GM21619 (cell line): ENCODE data around the gene CES5A.
"Not testable (repeated sequence)": the region's sequence is repeated elsewhere in the genome, so short reads cannot be mapped to it uniquely, and the experiment has no call there.

Experiments used
- ATAC-seq: cut with Tn5 transposase; IDR thresholded peaks from one replicate; pipeline ENCODE4 v1.9.1; 2021; ENCODE audit not compliant: unreplicated experiment

The CES5A gene

GRCh38 chr16:55875273-55875672 is at the start of gene CES5A:
CES5A (minus strand) TSS chr16:55875373; CDS start chr16:55875221, 152 bp downstream.
- no peak for ATAC-seq

DNA sequence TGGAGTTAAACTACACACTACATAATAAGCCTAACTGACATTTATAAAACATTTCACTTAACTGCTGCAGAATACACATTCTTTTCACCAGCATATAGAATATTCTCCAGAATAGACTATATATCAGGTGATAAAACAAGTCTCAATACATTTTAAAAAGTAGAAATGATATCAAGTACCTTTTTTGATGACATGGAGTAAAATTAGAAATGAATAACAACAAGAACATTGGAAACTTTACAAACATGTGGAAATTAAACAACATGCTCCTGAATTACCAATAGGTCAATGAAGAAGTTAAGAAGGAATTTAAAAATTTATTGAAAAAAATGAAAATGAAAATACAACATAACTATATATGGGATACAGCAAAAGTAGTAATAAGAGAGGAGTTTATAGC is 47.5 kb upstream of the CES5A start:
- ATAC-seq, result no peak

DNA sequence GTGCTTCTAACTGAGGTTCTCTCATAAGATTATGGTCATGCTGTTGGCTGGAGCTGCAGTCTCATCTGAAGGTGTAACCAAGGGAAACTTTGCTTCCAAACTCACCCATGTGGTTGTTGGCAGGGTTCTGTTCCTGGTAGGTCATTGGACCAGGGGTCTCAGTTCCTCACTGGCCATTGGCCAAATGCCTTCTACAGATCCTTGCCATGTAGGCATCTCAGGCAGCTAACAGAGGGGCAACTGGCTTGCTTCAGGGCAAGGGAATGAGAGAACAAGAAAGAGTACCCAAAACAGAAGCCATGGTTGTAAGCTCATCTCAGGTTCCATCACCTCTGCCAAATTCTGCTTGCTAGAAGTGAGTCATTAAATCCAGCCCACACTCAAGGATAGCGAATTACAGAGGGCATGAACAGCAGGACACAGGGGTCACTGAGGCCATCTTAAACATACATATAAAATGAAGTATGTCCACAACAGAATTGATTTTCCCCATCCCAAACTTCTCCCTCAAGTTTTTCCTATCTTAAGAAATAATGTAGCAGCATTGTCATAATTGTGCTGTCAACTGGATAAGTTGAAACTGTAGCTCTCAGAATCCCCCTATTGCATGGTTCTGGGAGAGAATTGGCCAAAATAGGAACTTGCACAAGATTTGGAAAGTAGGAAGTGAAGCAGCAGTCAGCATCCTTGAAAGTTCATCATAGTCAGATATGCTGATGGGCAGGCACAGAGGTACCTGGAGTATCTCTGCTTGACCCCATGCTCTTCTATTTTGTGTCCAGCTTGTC is 42.4 kb upstream of the CES5A start:
- no peak for ATAC-seq

GRCh38 chr16:55915096-55915827 is 40.1 kb upstream of the CES5A start:
- ATAC-seq, result no peak

DNA sequence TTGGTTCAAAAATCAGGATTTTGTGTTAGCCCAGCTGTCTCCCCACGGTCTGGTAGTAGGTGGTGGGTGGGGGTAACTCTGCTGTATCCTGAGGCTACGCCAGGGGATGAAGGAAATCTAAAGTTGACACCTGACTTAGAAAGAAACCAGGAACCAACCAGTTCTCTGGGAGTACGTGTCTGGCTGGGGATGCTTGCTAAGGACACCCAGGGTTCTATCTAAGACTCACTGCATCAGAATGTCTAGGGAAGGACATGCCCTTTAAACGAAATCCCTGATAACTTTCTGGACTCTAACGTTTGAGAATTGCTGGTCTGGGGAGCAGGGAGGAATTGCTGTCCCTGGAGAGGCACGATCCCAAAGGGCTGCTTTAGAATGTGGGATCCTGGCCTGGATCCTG is 39.2 kb upstream of the CES5A start:
- no peak for ATAC-seq

DNA sequence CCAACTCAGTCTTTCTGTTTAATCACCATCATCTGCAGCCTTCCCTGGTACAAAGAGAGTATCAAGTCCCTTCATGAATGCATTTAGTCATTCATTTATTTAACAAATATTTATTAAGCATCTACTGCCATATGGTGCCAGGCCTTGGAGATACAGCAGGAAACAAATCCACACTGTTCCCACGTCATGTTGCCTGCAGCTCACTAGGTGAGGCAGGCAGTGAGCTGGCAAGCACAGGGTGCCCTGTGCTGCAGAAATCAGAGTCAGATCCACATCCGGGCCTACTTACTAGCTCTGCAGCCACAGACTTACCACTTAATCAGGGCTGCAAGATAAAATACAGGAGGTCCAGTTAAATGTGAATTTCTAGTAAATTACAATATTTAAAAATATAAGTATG is 38.5 kb upstream of the CES5A start:
- ATAC-seq, result no peak

GRCh38 chr16:55913121-55913520 is 37.9 kb upstream of the CES5A start:
- not testable (repeated sequence) for ATAC-seq

- ATAC-seq, result no peak
Measured at GRCh38 chr16:55912022-55912421, 36.8 kb upstream of the CES5A start.

- no peak for ATAC-seq
Measured at GRCh38 chr16:55911616-55912015, 36.4 kb upstream of the CES5A start.

GRCh38 chr16:55909876-55910275 is 34.7 kb upstream of the CES5A start:
- ATAC-seq, result no peak

DNA sequence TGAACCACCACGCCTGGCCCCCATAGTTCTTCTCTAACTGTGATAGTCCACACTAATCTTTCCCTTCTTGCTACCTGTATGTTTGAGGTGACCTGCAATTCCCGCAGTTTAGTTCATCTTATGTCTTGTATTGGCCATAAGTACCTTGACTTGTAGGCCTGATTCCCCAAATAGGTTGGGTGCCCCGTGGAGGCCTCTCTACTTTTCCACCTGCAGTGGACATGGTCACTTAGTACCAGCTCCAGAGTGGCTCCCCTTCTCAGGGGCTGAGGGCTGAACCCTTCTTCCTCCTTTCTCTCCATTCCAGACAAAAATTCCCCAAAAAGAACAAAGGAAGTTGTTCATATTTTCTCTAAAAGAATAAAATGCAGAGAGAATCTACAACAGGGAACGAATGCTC is 33.5 kb upstream of the CES5A start:
- no peak for ATAC-seq

DNA sequence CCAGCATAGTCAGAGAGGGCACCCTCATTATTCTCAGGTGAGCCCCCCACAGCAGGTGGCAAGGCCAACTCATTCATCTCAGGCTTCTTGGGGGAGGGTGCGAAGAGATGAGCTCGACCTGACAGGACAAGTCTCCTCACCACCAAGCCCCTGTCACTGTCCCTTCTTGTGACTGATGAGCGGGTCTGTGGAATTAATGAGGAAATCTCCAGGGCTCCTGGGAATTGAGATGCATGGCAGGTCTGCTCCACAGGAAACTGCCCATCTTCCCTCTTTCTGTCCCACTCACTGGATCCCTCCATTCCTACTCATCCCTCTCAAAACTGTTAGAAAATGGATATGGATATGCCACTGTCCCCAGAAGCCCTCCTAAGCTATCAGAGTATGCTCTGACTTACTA is 32.5 kb upstream of the CES5A start:
- no peak for ATAC-seq

- no peak for ATAC-seq
Measured at GRCh38 chr16:55906123-55906522, 30.9 kb upstream of the CES5A start.

DNA sequence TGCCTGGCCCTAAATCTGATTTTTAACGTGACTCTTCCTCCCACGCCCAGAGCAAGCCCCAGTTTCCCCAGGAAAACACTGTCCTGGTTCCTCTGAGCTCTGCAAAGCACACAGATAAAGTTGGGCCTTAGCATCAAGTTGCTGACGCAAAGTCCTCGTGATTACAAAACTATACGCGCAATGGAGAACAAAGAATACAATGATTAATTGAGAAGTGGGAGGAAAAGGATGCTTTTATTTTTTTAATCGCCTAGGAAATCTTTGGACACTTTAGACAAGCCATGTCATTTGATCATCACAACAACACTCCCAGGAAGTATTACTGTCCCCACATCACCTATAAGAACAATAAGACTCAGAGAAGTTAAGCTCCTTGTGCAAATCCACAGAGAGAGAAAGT is 30.5 kb upstream of the CES5A start:
- no peak for ATAC-seq

GRCh38 chr16:55901566-55902217 is 26.5 kb upstream of the CES5A start:
- no peak for ATAC-seq

- no peak for ATAC-seq
Measured at GRCh38 chr16:55900616-55901393, 25.6 kb upstream of the CES5A start.

GRCh38 chr16:55899857-55900256 is 24.7 kb upstream of the CES5A start:
- no peak for ATAC-seq

DNA sequence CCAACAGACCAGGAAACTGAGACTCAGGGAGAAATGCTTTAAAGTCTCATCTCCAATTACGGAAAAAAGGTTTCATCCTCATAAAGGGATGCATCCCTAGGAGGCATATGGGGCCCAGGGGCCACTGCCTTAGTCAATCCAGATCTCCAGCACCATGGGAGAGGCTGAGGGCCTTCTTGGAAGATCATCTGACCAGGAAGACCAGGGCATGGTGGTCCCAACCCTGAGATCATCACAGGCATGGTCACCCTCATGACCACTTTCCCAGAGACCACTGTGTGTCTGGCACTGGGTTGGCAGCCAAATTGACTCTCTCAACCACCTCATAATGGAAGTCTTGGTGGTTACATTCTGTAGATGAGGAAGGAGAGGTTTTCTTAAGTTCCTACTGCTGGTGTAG is 23.4 kb upstream of the CES5A start:
- no peak for ATAC-seq

GRCh38 chr16:55892821-55893220 is 17.6 kb upstream of the CES5A start:
- ATAC-seq, result no peak

DNA sequence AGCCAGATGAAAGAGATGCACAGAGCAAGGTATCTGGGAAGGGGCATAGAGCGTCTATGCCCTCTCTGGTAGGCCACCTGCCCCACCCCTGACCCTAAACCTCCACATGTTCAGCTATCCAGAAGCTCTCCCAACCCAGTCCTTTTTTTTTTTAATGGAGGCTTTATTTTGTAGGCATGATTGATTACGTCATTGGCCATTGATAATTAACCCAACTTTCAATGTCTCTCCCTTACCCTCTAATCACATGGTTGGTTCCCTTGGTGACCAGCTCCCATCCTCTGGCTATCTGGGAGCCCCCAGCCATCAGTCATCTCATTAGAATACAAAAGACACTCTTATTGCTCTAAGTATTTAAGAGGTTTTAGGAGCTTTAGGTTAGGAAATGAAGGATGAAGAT is 14.3 kb upstream of the CES5A start:
- no peak for ATAC-seq

DNA sequence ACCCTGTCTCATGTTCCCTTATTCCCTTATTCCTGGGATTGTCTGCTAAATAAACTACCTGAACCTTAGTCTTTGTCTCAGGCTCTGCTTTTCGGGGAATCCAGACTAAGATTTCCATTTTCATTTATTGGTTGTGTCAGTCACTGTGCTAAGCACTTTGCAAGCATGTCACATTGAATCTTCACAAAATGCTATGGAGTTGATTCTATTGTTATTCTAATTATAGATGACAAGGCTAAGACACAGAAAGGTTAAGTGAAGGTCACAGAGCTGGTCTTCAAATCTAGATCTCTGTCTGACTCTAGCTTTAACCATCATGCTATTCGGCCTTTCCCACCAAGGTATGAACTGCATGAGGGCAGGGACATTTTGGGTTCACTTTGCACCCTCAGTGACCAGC is 13.4 kb upstream of the CES5A start:
- no peak for ATAC-seq
